Stimulated activated CD4-positive, alpha-beta T cell treated with anti-CD3 and anti-CD28 coated beads, Interleukin-12 subunit alpha, Interleukin-12 subunit beta, amount 100 ng/mL, for 24 hours (primary cell): ENCODE measurements around the gene PPP6C.
"Not testable (repeated sequence)": the region's sequence is repeated elsewhere in the genome, so short reads cannot be mapped to it uniquely, and the experiment has no call there.

ENCODE experiments used
- DNase-seq, 2 experiments: peaks; one replicate each; pipeline ENCODE4 v3.0.0-alpha.2; 2020; ENCODE audit warnings: low read depth in 2 of 2

PPP6C gene

DNA sequence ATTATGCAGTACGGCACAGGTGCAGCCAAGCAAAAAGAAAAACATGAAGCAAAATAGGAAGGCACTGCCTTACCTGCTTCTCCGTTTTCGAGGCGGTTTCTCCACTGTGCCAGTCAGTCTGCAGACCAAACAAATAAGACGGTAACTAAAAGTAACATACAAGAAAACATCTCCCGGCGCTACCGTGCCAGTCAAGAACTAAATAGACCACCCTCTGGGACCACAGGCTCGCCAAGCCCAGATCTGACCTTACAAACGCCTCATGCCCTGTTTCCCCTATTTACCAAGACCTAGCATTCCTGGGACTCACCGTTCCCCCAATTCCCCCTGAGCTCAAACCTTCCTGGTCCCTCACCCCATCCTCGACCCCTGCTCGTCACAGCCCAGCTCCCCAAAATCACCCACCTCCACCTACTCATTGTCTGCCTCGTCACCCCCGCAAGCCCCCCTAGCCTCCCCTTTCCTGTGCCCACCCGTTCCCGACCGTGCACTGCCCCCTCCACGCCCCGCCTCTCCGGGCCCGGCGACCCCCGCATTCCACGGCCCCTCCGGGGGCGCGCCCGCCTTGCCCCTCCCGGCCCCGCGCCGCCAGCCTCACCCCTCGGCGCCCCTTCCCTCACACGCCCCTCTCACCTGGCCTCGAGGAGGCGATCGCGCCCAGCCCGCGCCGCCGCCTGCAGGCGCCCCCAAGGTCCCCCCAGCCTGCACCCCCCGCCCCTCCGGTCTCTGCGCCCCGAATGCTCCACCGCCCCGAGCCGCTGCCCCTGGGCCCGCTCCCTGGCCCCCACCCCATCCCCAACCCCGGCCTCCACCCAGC, 46.8 kb downstream of the PPP6C start:
- no peak for DNase-seq

DNA sequence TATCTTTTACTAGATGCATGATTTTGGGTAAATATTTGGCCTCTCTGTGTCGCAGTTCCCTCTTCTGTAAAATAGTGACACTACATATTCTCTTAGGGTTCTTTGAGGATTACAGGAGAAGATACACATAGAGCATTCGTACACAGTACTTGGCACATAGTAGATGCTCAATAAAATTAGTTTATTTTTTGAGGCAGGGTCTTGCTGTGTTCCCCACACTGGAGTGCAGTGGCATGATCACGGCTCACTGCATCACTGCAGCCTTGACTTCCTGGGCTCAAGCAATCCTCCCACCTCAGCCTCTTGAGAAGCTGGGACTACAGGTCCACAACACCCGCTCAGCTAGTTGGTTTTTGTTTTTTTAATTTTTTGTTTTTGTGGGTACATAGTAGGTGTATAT, 47.9 kb downstream of the PPP6C start:
- DNase-seq: no peak

DNA sequence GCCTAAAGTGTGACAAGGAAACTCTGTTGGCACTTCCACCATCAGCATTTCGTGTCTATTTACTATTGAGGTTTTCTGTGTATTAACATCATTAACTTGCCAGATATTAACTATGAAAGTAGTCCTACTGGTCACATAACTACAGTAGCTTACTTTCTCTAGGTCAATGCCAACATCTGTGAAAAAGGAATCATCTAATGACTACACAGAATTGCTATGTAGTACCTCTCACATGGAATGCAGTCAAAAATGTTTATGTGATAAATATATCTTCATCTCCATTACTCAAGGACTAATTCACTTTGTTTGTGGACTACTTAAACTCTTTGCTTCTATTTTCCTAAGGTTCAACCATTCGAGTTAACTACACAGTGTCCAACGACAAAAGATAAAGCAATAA, 48.4 kb downstream of the PPP6C start:
- DNase-seq: no peak

DNA sequence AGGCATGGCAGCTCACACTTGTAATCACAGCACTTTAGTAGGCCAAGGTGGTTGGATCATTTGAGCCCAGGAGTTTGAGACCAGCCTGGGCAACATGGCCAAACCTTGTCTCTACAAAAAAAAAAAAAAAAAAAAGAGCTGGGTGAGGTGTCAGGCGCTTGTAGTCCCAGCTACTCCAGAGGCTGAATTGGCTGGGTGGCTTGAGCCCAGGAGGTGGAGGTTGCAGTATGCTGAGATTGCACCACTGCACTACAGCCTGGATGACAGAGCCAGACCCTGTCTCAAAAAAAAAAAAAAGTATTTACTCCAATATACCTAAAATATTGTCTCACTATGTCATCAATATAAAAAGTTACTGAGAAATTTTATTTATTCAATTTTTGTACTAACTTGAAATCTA, 49.0 kb downstream of the PPP6C start:
- no peak for DNase-seq

DNA sequence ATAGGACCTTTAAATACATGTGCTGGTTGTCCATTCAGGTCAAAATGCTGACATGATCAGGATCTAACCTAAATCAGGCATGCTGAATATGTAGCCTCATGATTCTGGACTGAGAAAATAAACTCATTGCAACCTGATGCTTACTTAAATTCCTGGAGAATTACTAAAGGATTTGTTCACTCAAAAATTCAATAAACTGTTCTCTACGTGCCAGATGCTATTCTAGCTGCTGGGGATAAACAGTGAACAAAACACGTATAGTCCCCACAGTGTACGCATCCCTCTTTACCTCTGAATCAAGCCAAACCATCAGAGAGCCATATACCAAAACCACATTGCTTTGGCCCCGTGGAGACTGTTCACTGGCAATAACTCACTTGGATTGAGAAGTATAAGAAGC, 52.4 kb downstream of the PPP6C start:
- DNase-seq: no peak

DNA sequence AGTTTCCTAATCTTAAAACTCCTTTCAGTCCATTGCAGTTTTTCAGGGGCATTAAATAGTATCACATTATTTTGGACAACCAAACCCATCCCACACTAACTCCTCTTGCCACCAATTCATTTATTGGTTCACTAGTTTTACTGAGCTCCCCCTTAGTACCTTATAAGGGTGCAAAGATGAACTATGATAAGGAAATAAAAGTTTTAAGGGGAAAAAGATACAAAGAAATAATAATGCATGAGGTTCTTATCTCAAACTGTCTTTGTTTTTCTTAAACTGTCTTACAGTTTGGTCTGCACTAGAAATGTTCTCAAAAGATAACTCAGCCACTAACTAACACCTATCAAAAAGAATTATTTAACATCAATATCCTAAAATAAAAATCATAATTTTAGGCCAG, 54.6 kb downstream of the PPP6C start:
- DNase-seq: no peak

DNA sequence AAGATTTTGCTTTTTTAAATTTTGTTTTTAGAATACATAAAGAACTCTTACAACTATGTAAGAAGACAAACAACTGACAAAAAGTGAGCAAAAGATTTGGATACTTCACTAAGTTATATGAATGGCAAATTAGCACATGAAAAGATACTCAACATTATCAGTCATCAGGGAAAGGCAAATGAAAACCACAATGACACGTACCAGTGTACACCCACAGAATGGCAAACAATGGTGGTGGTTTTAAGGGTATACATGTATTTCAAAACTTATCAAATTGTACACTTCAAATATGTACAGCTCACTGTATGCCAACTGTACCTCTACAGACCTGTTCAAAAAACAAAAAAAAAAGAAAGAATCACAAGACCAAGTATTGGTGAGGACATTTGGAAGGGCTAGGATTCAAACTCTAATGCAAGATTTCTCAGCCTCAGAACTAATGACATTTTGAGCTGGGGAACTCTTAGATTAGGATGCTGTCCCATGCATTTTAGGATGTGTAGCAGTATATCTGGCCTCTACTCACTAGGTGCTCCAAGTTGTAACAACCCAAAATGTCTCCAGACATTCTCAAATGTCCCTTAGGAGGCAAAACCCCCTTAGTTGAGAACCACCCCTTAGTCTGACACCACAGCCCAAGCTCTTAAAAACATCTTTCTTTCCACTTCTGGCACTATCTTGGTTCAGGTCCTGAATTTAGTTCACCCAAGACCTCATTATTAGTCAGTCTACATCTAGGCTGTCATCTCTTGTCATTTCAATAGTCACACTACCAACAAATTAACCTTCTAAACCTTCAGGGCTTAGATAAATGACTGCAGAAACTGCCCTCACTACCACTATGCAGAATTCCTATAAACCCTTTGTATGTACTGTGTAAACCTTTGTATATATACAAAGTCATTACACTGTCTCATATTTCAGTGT, 55.9 kb downstream of the PPP6C start:
- DNase-seq: no peak

DNA sequence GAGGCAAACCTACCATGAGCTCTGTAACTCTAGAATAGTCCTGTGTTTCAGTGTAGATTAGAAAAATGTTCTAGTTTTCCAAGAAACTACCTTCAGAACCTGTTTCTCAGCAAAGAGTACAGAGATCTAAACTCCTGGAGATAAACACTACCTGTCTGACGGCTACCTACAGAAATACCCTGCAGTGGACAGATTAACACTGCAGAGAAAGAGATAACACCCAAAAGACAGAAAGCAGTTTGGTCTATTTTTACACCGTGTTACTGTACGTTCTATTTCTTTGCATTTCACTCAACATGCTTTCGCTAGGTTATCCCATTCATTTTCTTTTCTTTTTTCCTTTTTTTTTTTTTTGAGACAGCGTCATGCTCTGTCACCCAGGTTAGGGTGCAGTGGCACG, 57.8 kb downstream of the PPP6C start:
- no peak for DNase-seq

DNA sequence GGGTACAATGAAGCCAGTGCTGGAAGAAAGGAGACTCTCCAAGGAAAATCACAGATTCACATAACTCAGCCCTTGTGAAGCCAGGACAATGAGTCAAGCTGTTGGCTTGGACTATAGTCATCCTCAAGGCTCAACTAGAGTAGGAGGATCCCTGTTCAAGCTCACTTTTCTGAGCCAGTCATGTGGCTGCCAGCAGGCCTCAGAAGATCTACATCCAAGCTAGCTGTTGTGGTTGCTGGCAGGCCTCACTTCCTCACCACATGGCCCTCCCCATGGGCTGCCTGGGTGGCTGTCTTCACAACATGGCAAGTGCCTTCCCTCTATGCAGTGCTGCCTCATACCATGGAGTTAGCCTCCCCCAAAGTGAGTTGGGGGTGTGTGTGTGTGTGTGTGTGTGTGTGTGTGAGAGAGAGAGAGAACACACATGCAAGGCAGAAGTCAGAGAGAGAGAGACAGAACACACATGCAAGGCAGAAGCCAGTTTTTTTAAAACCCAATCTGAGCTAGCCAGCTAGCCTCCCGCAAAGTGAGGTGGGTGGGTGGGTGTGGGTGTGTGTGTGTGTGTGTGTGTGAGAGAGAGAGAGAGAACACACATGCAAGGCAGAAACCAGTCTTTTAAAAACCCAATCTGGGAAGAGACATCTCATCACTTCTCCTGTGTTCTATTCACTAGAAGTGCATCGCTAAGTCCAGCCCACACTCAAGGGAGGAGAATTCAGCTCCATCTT, 63.4 kb downstream of the PPP6C start:
- DNase-seq: peak; percentile 28 to 56

DNA sequence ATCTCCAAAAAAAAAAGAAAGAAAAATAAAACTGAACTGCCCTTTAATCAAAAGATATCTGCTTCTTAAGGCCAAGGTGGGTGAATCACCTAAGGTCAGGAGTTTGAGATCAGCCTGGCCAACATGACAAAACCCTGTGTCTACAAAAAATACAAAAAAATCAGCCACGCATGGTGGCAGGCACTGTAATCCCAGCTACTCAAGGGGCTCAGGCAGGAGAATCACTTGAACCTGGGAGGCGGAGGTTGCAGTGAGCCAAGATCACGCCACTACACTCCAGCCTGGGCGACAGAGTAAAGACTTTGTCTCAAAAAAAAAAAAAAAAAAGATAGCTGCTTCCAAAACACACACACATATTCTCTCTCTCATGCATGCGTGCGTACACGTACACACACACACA, 64.1 kb downstream of the PPP6C start:
- no peak for DNase-seq

DNA sequence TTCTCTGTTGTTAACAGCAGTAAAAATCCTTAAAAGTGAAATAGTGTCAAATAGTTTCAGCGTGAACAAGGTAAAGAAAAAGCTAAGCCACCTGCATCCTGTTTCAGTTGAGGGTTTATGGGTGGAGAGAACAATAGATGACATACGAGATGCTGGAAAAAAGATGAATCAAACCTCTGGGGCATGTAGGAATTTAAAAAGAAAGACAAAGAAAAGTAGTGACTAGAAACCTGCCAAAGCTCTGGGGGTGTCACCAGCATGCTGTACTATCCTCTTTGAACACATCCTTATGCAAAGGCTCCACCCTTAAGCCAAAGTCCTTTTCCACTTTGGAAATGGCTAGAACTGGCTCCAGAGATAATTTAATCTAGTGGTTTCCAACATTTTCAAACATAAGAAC, 68.5 kb downstream of the PPP6C start:
- no peak for DNase-seq

DNA sequence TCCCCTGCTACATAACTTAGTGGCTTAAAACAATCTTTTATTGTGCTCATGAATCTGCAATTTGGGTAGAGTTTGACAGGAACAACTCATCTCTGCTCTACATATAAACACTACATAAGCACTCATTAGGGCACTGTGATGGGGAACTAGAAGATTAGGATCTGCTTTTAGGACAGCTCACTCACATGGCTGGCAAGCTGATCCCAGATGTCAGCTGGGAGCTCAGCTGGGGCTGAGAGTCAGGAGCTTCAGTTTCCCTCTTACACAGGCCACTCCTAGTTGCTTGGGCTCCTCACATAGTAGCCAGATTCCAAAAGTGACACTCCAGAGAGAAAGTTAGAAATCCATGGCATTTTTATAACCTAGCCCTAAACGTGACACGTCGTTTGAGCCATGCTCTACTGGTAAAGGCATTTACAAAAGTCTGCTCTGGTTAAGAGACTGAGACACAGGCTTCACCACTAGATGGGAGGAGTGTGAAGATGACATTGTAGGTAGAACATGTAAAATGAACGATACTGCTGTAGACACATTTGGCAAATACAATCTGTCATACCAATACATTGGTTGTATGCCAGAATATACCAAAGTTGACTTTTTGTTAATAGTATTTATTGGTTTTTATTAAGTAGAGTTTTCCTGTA, 69.8 kb downstream of the PPP6C start:
- no peak for DNase-seq

DNA sequence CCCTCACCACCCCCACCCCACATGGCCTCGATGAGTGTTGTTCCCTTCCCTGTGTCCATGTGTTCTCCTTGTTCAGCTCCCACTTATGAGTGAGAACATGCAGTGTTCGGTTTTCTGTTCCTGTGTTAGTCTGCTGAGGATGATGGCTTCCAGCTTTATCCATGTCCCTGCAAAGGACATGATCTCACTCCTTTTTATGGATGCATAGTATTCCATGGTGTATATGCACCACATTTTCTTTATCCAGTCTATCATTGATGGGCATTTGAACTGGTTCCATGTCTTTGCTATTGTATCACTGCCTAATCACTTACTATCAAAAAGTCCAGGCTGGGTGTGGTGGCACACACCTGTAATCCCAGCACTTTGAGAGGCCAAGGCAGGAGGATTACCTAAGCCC, 70.9 kb downstream of the PPP6C start:
- not testable (repeated sequence) for DNase-seq

DNA sequence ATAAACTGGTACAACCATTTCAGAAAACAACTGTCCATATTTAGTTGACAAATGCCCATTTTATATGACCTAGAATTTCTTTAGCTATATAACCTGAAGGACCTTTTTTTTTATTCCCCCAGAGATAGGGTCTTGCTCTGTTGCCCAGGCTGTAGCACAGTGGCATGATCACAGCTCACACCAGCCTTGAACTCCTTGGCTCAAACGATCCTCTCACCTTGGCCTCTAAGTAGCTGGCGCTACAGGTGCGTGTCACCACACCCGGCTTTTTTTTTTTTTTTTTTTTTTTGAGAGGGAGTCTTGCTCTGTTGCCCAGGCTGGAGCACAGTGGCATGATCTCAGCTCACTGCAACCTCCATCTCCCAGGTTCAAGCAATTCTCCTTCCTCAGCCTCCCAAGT, 75.1 kb downstream of the PPP6C start:
- DNase-seq: not testable (repeated sequence)

DNA sequence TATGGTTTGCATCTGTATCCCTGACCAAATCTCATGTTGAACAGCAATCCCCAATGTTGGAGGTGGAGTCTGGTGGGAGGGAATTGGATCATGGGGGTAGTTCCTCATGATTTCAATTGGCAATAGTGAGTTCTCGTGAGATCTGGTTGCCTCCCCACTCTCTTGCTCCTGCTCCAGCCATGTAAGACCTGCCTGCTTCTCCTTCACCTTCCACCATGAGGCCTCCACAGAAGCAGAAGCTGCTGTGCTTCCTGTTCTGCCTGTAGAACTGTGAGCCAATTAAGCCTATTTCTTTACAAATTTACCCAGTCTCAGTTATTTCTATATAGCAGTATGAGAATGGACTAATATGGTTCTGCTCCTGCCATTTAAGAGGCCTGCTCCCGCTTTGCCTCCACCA, 79.1 kb downstream of the PPP6C start:
- DNase-seq: no peak

DNA sequence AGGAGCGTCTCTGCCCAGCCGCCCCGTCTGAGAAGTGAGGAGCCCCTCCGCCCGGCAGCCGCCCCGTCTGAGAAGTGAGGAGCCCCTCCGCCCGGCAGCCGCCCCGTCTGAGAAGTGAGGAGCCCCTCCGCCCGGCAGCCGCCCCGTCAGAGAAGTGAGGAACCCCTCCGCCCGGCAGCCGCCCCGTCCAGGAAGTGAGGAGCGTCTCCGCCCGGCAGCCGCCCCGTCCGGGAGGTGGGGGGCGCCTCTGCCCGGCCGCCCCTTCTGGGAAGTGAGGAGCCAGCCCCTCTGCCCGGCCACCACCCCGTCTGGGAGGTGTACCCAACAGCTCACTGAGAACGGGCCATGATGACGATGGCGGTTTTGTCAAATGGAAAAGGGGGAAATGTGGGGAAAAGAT, 81.1 kb downstream of the PPP6C start:
- DNase-seq: not testable (repeated sequence)

DNA sequence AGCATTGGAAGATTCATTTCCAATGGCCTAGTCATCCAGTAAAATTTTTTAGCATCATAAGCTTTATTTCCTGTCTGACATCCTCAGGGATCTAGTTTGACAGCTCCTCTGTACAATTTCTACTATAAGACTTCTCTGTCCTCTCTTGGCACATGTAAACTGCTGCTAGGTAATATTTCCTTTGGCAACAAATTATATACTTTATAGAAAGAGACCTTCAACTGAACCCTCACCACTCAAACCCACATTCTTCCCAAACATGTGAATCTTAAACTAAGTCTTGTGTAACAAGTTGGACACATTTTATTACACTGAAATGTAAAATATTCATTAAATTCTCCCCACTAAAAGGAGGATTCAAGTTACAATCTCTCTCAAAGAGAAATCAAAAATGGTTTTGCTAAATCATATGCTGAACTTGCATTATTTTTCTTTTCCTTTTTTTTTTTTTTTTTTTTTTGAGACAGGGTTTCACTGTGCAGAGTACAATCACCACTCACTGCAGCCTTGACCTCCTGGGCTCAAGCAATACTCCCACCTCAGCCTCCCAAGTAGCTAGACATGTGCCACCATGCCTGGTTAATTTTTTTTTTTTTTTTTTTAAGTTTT, 83.2 kb downstream of the PPP6C start:
- DNase-seq: no peak

DNA sequence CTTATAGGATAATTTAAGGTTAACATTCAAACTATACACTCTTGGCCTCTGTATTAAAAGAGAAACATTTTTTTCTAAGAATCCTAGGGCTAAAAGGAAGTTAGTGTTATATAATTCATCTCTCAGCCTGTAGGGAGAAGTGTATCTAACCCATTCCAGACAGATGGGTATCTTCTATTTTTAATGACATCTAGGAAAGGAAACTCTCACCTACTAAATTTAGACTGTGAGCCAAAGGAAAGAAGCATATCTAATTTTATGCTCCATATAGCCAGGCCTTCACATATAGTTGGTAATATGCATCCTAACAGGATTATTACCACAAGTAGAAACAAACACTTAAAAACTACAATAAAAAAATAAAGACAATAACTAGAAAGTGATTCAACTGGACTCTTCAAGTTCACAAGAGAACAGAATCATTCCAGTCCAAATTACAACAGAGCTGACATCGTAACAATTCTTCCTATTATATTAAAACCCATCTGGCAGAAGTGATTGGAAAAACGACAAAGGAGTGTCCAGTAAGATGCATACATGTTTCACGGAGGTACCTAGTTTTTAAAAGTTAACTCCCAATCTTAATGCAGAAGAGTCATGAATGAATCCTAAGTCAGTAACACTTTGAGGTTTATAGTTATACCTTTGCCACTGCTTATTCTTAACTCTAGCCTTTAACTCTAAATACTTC, 85.7 kb downstream of the PPP6C start:
- DNase-seq: no peak

DNA sequence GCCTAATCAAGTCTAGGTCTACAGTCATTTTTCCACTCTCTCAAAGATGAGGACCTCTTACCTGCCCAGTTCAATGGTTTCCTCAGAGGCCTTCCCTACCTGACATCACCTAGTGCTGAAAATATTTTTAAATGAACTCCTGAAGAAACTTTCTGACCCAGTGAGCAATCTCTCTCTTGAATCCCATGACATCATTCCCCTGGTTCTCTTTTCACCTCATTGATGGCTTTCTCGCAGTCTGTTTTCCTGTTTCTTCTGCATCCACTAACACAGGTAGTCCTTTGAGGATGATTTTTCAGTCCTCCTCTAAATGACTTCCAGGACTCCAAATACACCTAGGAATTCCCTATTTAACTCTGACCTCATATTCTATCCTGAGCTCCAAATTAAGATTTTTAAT, 86.6 kb downstream of the PPP6C start:
- no peak for DNase-seq

DNA sequence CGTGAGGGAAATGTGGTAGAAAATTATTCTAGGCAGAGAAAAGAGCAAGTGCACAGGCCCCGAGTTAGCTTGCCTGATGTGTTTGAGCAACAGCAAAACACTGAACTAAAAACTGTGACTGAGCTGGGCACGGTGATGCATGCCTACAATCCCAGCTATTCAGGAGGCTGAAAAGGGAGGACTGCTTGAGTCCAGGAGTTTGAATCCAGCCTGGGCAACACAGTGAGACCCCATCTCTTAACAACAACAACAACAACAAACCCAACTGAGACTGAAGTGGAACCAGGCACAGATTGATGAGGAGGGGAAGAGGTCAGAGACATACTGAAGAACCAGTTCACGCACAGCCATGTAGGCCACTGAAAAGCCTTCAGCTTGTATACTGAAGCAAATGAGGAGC, 88.8 kb downstream of the PPP6C start:
- DNase-seq: no peak

DNA sequence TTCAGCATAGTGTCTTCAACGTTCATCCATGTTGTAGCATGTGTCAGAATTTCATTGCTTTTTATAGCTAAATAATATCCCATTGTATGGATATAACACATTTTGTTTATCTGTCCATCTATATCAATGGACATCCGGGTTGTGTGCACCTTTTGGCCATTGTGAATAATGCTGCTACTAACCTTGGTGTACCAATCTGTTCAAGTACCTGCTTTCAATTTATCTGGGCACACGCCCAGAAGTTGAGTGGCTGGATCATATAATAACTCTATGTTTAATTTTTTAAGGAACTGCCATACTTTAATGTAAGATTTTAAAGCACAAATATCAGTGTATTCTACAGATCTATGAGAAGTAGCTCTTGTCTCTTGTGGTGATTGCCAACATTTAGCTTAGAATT, 89.8 kb downstream of the PPP6C start:
- DNase-seq: no peak
